ENCODE data around the gene WRAP53. TPM values are rescaled to one million over a fixed set of nuclear protein-coding genes. Genes with fewer than 3 reads are reported as not detected.

Gene WRAP53
- total RNA-seq, 1 donor from 2014 or later: 6.9 TPM

DNA sequence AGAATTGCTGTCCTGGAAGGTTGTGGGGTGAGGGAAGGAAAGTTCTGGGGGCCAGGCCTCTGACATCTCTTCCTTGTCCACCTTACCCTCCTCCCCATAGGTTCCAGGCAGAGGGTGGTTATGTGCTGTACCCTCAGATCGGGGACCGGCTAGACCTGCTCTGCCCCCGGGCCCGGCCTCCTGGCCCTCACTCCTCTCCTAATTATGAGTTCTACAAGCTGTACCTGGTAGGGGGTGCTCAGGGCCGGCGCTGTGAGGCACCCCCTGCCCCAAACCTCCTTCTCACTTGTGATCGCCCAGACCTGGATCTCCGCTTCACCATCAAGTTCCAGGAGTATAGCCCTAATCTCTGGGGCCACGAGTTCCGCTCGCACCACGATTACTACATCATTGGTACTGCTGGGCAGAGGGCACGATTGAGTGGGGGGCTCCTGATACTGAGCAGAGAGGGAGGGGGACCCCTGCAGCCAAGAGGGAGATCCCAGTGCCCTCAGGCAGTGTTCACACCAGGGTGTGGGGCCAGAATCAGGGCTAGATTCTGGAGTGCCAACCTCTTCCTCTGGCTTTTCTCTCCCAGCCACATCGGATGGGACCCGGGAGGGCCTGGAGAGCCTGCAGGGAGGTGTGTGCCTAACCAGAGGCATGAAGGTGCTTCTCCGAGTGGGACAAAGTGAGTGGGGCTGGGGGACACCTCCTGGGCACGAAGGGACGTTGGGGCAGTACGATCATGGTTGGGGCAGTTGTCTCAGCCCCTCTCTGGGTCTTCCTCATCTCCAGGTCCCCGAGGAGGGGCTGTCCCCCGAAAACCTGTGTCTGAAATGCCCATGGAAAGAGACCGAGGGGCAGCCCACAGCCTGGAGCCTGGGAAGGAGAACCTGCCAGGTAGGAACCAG, 19.8 kb downstream of the WRAP53 start:
- DNase-seq (ENCODE audit: low read depth in 2 of 2): no peak

DNA sequence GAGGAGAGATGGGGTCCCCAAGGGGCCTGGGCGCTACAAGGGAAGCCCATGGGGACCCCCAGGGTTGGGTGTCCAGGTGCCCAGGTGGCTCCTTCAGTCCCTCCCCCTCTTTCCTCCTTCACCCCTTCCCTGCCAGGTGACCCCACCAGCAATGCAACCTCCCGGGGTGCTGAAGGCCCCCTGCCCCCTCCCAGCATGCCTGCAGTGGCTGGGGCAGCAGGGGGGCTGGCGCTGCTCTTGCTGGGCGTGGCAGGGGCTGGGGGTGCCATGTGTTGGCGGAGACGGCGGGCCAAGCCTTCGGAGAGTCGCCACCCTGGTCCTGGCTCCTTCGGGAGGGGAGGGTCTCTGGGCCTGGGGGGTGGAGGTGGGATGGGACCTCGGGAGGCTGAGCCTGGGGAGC, 20.8 kb downstream of the WRAP53 start:
- no peak for DNase-seq (ENCODE audit: low read depth in 2 of 2)

DNA sequence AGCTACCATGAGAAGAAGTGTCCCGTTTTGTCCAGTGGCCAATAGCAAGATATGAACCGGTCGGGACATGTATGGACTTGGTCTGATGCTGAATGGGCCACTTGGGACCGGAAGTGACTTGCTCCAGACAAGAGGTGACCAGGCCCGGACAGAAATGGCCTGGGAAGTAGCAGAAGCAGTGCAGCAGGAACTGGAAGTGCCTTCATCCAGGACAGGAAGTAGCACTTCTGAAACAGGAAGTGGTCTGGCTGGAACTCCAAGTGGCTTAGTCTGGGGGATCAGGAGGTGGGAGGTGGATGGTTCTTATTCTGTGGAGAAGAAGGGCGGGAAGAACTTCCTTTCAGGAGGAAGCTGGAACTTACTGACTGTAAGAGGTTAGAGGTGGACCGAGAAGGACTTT, 22.0 kb downstream of the WRAP53 start:
- DNase-seq (ENCODE audit: low read depth in 2 of 2): no peak

DNA sequence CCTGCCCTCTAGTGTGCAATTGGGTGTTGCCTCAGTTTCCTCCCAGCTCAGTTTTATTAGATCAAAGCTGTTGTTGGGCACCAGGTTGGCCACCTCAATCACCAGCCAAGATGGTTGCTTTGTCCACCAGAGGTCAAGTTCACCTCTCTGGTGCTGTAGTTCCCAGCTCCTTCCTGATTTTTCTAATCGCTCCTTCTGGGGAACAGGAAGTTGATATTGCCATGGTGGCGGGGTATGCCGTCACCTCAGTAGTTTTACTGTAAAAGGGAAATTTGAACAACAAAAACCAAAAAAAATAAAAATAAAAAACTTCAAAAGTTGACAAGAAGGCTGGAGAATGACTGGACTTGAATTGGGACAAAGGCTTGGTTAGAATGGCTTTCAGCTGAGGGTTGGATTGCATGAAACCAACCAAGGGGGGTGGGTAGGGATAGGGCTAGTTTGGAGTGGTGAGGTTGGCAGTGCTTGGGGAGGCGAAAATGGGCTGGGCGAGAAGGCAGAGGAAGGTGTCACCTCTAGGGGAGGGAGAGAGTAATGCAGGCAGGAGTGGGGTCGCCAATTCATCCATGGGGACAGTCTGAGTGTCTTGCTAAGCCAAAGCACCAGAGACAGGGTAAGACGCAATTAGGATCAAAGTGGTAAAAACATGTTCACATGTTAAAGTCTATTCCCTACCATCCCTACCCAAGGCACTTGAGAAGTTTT, 22.9 kb downstream of the WRAP53 start:
- no peak for DNase-seq (ENCODE audit: low read depth in 2 of 2)

DNA sequence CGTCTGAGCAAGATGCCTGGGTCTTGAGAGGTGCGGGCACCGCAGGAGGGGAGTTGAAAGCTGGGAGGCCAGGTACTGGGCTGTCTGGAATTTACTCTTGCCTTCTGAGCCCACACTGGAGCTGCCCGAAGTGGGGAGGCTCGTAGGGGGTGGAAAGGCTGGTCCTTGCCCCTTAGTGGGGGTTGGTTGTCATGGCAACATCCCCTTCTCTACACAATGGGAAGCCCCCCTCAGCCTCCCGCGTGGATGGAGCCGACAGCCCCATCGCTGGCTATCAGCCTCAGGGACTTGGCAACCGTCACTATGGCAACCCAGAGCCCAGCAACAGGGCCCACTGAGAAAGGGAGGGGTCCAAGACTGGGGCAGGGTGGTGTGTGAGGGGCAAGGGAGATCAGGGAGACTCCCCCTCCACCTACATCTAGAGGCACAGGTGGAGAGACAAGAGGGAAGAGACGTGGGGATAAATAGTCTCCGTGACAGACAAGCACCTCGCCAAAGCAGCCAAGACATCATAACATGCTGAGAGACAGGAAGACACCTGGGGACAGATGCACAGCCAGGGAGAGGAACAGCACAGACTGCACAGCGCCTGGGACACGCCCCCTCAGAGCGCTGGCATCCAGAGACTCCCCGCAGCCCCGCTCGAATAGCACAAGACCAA, 24.0 kb downstream of the WRAP53 start:
- no peak for DNase-seq (ENCODE audit: low read depth in 2 of 2)

DNA sequence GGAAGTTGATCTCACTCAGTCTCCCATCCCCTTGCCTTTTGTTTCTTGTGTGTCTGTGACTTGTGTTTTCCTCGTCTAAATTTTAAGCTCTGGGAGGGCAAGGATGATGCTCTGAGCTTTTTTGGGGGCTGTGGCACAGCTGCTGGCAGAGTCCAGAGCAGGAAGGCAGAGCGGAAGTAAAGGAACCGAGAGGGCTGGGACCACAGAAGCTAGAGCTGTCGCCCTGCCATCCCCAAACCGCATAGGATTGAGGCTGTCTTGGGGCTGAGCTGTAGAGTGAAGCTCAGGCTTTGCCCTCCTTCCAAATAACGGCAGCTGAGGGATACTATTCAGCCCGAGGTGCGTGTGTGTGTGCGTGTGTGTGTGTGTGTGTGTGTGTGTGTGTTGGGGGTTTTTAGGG, 25.5 kb downstream of the WRAP53 start:
- no peak for DNase-seq (ENCODE audit: low read depth in 2 of 2)

DNA sequence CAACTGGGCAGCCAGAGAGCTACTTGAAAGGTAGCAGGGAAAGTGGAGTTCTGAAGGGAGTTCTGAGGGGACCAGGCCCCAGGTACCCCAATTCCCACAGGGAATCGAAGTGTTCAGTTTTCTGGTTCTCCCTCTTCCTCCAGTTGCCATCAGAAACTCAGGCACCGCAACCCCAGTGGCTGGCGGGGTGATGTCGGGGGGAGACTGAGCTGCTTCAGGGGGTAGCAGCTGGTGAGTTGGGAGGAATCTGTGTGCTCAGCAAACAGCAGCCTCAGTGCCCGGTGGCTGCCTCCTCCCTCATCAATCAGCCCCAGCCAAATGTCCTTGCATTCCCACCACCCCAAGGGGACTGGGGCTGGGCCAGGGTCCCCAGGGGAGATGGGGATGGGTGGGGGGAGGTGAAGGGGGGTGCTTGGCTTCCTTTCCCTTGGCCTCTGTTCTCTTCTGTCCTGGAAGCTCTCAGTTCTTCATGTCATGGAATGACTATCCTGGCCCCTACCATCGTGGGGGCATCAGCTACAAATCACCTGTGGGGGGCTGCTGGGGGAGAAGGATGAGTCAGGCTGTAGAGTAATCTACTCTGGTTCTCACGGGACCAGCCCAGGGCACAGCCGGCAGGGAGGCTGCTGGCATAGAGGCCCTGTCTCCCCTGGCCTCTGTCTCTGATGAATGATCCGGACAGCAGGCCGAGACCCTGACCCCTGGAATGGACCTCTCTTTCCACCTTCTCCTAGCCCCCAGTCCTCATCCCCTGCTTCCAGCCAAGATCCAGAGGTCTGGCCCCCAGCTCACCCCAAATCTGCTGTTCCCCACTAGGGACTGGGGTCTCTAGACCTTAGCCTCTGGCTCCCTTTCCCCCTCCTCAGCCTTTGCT, 26.7 kb downstream of the WRAP53 start:
- no peak for DNase-seq (ENCODE audit: low read depth in 2 of 2)

DNA sequence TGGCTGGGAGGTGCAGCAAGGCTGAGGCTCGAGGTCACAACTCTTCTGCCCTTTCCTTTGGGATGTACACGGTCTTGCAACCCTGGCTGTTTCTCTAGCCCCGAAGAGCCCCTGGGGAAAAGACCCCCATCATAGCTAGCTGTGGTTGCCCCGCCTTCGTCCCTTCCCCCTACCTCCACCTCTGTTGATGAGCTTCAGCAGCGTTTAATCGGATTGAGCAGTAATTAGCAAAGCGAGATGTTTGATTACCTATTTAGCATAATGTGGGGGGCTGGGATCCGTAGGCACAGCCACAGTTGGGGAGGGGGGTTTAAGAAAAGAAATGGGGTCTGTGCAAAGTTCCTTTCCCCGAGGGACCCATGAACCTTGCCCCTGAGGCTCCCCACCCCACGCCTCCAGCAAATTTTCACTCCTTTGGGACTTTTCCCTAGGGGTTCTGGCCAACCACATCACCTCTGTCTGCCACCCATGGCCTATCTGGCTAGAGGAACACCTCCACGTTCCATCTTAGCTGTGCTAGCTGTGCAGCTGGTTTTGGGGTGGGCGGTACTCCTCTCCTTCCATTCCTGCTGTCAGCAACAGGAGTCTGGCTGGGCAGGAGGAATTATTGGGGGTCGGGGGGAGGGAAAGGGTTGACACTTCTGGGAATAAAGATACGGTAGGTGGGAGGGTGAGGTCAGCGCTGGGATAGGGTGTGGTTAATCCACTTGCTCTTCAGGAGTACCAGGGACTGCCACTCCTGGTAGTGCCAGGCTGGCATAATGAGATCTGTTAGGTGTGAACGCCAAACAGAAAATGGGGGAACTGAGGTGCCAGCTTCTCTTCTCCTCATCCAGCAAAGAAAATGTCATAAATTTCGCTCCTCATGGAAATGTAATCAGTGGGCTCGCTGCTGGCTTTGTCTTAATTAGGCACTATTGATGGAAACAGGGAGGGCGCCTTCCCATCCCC, 27.9 kb downstream of the WRAP53 start:
- no peak for DNase-seq (ENCODE audit: low read depth in 2 of 2)

DNA sequence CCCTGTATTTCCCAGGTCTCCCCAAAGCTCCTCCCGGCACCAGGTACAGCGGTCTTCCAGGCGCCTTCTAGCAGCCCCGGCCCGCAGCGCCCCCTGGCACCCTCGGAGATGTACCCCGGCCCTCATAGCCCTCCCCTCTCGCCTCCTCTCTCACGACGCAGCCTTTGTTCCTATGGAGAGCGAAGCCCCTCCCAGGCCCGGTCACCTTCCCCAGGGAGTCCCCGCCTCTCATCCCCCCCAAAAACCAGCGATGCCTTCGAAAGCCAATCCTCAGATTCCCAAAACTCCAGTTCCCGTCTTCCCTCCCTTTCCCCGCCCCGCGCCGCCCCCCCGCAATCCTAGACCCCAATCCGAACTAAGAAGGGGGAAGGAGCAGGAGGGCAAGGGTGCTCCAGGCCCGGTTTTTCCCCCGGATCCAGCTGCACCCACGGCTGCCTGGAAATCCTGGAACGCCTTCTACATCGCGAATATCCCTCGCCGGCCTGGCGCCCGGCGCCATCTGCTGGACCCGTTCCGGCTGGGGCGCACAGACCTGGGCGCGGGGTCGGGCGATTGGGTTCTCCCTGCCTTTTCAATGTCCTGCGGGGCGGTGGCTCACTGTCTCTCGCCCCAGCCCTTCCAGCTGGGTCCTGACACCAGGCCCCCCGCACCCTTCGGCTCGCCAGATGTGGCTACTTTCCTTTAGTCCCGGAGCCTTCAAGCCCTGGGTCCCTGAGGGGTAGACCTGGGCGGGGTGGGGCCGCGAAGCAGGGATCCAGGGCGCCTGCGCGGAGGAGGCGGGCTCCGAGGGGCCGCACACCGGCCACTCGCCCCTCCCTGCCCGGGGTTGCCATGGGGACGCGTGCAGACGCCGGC, 28.9 kb downstream of the WRAP53 start, which contains the start of gene DNAH2:
Gene DNAH2, plus strand, starts transcription at position 844 of the 855 bp plus-strand sequence. CDS start 1,991 bp downstream, outside the sequence.
- DNase-seq (ENCODE audit: low read depth in 2 of 2): peak; percentile 44 to 80

DNA sequence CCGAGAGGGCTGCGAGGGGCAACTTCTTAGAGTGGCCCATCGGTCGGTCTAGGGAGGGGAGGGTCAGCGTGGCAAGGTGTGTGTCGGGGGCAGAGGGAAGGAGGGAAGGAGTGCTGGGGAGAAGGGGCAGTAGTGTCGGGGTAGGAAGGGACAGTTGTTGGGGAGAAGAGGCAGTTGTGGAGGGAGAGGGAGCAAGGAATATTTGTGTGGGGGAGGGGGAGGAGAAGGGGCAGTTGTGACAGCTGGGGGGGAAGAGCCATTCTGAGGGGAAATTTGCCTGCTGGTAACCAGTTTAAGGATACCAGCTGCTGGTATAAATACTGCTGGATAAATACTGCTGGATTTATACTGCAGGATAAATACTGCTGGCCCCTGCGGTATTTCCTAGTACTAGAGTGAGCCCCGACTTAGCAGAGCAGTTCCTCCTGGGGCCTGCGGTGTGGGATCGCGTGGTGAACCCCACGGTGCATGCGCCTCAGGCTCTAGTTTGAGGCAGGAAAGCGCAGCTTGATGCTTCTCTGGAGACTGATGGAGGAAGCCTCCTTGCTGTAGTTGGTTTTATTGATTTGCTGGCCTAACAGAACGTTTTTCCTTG, 29.6 kb downstream of the WRAP53 start:
- no peak for DNase-seq (ENCODE audit: low read depth in 2 of 2)

DNA sequence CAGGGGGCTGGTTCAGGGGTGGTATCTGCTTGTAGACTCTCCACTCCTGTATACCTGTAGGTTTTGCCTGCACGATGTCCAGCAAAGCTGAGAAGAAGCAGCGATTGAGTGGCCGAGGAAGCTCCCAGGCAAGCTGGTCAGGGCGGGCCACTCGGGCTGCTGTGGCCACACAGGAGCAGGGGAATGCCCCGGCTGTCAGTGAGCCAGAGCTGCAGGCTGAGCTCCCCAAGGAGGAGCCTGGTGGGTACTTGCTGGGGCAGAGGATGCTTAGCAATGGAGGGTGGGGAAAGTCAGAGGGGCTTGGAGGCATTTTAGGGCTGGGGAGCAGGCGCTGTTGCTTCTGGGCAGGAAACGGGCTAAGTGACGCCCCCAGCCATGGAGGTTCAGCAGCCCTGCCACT, 31.4 kb downstream of the WRAP53 start:
- no peak for DNase-seq (ENCODE audit: low read depth in 2 of 2)

DNA sequence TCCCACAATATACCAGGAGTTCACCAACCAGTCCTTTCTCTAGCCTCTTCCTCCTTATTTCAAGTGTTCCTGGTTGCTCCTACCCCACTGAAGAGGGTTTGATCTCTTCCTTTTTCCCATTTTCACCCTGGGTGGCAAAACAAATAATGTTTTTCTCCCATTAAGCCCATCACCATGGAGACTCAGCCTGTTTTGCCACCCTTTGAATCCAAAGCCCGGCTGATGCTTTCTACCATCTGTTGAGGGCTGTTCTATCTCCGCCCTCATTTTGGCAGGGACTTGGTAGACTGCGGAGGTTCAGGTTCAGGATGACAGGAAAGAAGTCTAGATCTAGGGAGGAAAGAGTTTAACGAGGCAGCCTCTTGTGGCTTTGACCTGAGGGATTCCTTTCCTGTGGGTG, 31.8 kb downstream of the WRAP53 start:
- no peak for DNase-seq (ENCODE audit: low read depth in 2 of 2)

DNA sequence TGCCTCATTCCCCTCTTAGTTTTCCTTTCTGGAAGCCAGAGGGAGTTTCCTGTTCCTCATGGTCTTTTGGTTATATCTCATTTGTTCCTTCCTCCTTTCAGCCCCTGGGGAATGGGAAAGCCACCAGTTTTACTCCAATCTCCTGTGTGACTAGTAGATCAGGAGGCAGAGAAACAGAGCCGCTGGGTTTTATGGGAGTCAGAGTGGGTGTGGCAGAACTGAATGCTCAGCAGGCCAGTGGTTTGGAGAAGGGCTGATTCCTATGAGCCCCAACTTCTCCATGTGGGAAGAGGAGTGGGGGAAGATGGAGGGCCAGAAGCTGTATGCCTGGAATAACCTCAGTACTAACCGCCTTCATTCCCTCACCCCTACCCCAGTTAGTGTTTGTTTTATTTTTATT, 33.3 kb downstream of the WRAP53 start:
- DNase-seq (ENCODE audit: low read depth in 2 of 2): no peak

DNA sequence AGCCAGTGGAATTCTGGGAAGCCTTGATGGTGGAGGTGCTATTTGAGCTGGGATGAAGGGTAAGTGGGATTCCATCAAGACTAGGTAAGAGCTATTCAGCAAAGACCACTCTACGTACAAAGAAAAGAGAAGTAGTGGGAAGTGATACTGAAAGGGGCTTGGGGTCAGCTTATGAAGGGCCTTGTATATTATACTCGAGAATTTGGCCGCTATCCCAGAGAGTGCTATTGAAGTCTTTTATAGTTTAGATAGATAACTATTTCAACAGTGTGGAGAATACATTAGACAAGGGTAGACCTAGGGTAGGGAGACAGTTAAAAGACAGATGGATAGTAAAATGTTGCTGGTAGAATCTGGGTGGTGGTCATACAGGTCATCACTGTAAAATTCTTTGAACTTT, 39.6 kb downstream of the WRAP53 start:
- DNase-seq (ENCODE audit: low read depth in 2 of 2): no peak

DNA sequence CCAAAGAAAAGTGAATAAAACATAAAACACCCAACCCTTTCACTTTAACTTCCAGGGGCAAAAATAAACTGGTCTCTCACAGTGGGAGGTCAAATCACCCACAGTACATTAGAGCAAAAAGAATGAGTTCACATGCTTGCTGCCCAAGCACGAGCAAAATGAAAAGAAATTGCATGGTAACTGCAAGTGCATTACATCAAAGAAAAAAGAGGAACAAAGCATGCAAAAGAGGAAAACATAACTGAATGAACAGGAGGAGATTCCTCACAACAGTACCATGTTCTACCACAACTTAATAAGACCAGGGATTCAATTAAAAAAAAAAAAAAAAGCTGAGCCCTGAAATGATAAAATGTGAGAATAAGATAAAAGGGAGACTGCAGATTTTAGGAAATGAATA, 41.5 kb downstream of the WRAP53 start:
- no peak for DNase-seq (ENCODE audit: low read depth in 2 of 2)

DNA sequence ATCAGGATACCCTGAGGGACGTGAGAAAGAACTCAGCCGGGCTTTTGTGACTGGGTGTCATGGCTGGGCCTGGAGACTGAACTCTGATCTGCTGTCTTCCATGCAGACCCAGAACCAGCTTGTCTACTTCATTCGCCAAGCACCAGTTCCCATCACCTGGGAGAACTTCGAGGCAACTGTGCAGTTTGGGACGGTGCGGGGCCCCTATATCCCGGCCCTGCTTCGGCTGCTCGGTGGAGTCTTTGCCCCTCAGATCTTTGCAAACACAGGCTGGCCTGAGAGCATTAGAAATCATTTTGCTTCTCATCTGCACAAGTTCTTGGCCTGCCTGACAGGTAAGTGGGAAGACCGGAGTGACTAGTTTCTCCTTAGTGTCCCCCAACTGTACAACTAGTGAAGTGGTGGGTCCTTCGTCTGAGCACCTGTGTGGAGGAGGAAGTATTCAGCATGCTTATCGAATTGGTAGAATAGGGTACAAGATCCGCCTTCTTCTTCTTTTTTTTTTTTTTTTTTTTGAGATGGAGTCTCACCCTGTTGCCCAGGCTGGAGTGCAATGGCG, 44.8 kb downstream of the WRAP53 start:
- no peak for DNase-seq (ENCODE audit: low read depth in 2 of 2)

DNA sequence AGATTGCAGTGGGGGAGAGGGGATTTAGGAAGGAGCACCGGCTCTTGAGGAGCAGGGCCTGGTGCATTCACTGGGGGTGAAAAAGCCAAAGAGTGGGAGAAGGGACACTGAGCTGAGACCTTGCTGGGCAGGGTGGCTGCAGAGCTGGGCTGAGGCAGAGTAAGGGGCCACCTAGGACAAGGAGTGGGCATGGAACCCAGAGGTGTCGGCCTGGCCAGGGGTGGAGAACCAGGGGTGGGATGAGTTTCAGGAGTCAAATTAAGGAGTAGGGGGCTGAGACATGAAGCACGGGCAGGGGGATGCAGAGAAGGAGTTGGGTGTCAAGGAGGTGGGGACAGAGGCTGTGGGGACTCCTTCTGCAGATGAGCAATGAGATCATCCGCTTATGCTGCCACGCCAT, 49.3 kb downstream of the WRAP53 start:
- DNase-seq (ENCODE audit: low read depth in 2 of 2): no peak

DNA sequence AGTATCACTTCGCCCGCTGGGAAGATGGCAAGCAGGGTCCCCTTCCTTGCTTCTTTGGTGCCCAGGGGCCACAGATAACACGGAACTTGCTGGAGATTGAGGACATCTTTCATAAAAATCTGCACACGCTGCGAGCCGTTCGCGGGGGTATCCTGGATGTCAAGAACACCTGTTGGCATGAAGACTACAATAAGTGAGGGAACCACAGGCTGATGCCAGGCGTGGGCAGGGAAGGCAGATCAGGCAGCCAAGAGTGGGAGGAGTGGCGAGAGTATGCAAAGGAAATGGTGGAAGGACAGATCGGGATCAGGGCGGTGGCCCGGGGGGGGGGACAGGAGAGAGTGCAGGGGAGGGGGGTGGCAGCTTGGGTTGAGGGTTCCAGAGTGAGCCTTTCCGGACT, 51.5 kb downstream of the WRAP53 start:
- DNase-seq (ENCODE audit: low read depth in 2 of 2): no peak
